Renal cortical epithelial cell (primary cell): ENCODE measurements around the gene NRP1. TPM values are rescaled to one million over a fixed set of nuclear protein-coding genes. Genes with fewer than 3 reads are reported as not detected.

Experiments
- DNase-seq: peaks from one replicate; pipeline ENCODE4 v3.0.0-alpha.2; 2011; ENCODE audit warnings: low read depth
- total RNA-seq: library from RNA; depleted of rRNA; stranded (reverse); fragments of >200 nt; gene quantifications from 2 replicates; pipeline ENCODE4 v1.2.3, GENCODE V29; 2014

Gene NRP1
- total RNA-seq, 1 donor from 2014 or later = 281 TPM

DNA sequence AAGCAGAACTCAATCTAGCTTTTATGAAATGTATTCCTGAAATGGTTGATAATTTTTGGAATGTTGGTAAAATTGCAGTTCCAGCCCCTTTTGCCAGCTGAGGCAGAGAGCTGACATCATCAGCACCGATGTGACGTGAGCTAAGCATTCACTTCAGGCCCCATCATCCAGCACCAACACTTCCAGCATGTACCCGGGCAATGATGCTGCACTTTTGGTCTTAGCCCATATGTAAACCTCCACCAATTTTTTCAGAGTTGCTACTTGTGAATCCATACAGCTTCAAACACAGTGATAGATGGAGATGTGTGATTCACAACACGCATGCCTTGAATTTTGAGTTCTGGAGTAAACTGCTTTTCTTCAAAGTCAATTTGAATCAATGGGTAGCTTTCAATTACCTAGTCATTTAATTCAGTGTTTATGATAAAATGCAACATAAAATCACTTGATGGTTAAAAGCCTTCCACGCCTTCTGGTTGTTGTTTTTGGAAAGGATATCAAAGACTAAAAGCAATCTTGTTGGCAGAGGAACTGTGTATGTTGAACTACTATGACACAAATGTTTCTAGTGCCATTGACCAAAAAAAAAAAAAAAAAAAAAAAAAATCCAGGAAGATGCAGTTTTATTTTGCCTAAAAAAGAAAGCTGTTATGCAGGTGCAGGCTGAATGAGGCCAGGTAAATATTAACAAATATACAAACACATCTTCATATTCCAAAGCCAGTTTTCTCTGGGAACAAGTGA, 73.9 kb downstream of the NRP1 start:
- DNase-seq = no peak

DNA sequence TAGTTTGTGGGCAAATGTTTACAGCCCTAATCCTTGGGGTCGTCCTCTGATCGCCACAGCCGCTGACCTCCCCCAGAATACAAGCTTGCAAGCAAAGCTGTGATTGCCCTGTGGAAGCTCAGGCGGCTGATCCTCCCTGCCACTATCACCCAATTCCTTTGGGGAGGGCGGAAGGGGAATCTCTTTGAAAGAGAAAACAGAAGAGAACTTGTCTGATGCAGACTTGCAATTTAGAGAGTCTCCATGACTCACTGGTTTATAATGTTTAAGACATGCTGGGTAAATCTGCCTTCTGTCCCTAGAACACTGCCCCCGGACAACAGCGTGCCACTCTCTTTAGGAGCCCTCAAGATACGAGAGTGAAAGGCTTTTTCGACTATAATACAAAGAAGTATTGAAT, 75.5 kb downstream of the NRP1 start:
- DNase-seq = no peak

DNA sequence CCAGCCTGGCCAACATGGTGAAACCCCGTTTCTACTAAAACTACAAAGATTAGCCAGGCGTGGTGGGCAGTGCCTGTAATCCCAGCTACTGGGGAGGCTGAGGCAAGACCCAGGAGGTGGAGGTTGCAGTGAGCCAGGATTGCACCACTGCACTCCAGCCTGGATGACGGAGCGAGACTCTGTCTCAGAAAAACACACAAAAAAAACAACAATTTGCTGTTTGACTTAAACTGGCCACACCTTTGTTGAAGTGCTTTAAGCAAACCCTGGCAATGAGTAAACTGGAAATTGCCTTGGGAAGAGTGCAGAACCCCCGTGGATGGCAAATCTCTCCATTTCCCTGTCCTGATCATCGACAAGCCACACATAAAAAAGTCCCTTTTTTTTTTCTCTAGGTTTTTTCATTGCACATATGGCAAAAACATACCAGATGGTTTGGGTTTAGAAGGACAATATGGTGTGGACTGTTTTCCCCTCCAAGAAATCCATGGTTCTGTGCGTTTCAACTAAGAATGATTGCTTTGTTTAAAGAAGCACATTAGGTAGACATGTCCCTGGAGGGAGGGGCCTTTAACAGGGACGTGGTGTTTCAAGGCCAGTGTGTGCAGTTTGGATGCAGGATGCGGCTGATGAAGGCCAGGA, 76.9 kb downstream of the NRP1 start:
- DNase-seq = peak; percentile 44

DNA sequence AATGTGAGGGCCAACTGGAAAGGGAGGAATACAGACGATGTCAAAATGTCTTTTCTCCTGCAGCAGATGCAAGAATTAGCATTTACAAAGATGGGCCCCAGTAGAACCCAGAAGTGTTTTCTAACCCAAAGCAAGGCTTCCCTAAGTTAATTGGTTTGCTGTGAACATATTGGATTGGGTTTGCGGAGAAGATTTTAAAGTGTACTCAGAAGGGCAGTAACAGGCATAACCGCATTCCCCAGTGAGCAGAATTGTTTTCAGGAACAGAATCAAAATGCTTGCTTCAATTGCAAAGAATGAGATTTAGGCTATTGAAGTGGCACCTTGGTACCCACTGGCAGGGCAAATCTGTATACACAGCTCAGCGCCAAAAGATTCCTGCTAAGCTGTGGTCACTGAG, 78.0 kb downstream of the NRP1 start:
- no peak for DNase-seq

DNA sequence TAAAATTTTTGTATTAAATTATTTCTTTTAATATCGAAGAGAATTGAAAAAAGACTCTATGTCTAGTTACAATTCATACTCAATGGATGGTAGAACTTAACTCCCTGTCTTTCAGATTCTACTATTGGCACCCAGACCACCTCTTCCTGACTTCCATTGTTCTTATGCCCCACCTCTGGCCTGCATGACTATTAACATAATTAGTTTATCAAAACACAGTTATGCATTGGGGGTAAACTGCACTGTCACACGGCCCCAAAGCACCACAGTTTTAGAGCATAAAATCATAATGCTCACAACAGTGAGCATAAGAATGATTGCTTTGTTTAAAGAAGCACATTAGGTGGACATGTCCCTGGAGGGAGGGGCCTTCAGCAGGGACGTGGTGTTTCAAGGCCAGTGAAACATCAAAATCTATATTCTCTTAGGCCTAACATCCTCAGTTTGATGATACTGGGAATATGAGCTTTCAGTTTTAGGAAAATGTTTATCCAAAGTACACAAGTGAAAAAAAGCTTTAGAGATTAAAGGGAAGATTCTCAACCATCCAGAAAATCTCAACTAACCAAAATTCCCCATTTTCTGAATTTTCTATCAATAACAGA, 79.8 kb downstream of the NRP1 start:
- no peak for DNase-seq

DNA sequence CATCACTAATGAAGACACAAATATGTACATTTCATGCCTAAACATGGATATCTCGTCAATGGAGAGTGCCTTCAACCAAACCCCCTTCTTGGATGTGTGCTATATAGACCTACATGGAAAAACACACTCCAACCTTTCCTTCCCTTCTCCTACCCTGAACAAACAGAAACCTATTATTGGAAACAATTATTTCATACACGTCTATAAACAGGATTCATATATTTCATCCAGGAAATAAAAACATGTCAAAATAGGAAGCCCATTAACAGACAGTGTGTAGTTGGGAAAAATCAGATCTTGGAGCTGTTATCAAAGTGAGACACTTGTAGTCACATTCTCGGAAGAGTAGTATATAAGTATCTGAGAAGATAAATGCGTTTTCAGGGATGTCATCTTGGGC, 81.1 kb downstream of the NRP1 start:
- no peak for DNase-seq

DNA sequence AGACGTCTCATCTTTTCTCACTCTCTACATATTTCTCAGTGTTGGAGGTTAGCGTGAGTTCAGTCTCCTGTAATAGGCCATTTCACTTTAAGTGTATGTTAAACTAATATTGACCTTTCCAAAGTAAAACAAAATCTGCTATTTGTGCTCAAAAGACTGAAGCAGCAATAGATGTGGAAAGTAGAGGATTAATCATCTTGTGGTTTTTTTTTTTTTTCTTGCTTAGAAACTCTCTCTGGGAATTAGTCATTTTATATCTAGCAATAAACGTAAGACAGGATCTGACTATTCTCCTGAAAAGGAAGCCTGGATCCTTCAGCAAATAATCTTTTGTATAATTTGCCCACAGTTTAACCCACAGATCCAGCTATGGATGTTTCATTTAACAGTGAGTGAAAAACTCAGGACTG, 81.7 kb downstream of the NRP1 start:
- peak; percentile 89 for DNase-seq

DNA sequence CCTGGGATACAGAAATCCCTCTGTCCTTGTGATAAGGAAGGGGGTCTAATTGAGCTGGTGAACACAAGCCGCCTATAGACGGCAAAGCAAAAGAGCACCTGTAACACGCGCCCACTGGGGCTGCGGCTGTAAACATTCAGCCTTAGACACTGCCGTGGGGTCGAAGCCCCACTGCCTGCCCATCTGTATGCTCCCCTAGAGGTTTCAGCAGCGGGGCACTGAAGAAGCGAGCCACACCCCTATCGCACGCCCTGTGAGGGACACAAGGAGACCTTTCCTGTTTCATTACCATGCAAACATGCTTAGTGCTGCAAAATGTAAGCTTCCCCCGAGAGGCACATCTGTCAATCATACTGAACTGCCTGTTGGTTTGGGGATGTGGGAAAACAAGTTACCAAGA, 82.1 kb downstream of the NRP1 start:
- no peak for DNase-seq

DNA sequence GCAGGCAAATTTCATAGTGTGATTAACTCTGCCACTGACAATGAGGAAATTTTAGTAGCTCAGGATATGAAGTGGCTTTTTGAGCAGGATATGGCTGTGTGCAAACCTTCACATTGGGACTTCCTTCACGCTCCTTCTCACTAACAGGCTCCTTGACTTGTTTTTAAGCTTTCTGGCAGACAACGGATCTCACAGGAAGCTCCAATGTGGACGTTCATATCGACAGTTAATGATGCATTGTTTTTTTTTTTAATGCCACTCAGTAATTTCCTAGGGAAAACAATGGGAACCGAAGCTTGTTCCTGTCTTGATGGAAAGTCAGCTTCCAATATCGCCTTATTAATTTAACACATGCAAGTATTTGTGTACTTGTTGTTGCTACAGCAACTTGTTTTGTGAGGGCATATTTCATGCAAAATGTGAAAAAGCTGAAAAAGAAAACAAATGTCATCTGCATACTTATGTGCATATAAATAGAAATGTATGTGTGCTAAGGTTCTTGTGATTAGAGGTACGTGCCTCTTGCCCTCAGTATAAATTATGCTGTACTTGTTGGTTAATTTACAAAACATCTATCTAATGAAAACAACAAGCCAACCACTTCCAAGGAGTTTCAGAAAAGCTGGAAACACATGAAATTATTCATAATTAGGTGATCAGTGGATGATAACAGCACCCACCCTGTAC, 84.7 kb downstream of the NRP1 start:
- DNase-seq = no peak

DNA sequence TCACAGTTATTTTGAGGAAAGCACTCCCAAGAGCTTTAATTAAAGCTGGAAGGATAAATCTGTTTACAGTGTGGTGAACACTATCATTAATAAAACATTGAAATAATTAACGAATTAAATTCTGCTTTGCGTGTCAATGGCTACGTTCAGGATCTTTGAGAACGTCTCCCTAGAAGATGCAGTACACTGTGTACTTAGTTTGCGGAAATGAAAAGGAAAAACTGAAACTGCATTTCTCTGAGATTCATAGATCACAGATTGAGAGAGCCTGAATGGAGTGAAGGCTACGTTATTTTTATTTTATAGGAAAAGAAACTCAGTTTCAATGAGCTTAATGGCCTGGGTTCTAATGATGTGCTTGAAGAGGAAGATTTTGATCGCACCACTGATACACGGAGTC, 85.3 kb downstream of the NRP1 start:
- no peak for DNase-seq

DNA sequence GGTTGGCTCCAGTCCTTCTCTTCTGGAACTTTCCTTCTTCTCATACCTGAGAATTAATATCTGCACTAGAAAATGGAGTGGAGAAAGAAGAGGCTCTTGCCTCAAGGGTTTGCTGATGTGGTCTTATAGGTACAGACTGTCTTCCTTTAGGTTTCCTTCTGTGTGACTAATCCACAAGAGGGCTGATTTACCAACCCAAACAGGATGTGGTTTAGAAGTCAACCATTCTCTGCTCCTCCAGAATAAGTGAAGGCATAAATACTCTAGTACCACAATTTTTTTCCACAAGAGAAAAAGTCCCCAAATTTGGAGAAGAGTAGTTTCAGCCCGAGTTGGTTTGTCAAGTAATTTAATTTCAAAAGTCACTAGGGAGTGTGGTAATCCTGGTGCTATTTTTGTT, 85.8 kb downstream of the NRP1 start:
- peak; percentile 94 for DNase-seq

DNA sequence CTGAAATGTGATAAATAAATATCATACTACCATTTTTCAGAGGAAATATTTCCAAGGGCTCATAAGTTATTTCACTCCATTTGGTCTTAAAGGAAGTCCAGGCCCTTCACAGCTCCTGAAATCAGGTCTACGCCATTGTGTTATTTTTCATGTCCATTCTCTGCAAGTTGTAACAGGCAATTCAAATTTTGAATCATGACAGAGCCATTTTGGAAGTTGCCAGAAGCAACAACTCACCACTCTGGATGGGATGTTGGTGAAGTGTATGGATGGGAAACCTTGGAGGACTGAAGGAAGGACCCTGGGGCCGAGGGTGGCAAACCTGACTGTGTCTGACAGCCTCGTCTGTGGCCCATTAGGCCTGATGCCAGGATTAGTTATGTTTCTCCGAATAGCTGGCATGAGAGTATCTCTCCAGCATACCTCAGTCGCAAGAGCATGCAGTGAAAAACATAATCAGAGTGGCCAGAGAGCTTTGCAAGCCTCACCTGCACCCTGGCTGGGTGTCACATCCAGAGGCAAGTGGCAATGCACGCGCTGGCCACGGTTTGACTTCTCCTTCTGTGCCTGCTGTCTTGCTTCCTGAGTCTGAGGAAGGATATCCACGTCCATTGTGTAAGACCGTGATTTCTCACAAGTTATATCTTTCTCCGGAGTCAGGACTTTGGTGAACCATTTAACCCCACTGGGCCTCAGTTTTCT, 87.1 kb downstream of the NRP1 start:
- no peak for DNase-seq

DNA sequence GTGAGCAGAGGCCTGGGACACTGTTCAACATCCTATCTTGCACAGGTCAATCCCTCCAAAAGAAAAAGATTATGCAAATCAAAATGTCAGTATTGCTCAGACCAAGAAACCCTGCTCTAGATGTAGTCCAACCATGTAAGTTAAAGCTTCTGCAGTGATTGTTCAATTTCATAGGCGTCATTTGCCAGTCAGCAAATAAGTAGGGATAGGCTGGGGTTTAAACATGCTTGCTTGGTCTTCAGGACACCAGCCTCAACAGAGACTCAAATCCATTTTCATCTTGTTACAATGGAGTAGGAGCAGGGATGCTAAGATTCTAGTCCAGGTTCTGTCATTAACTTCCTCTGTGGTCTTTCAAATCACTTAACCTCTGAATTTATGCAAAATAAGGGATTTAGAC, 89.1 kb downstream of the NRP1 start:
- DNase-seq = no peak

DNA sequence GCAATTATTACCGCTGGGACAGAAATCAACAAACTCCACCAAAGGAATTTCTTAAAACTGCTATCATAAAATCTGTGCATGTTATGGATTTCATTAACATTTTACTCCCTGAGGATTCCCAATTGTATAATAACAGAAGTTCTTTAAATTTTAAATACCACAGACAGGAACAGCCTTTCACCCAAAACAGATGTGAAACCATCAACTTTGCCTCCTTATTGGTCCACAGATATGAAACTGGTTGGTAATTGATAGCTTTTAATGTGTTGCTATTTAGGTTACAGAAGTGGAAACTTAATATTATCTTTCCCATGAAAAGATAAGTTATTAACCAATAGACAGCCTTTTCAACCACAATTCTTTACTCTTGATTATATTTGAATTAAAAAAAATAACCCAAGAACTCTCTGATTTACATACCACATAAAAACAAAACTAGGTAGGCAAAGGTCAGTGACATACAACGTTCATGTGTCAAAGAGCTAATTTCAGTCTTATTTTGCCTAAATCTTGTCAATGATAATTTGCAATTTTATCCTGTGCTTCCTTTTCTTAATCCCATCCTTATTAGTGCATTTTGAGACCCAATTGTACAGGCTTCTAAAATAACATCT, 90.0 kb downstream of the NRP1 start:
- no peak for DNase-seq

DNA sequence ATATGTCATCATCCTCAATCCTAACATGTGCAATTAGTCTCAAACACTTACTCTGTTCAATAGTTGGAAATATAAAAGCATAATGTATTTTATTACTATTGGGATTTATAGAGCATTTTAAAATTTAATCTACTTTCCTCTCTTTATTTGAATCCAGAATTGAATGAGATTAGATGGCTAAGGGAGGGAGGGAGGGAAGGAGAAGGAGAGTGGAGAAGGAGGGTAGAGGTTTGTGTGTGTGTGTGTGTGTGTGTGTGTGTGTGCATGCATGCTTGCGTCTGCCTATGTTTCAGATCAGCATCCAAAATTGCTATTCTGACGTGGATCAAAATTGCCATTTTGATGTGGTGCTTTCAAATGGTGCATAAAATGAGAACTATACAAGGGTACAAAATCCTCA, 90.8 kb downstream of the NRP1 start:
- no peak for DNase-seq

DNA sequence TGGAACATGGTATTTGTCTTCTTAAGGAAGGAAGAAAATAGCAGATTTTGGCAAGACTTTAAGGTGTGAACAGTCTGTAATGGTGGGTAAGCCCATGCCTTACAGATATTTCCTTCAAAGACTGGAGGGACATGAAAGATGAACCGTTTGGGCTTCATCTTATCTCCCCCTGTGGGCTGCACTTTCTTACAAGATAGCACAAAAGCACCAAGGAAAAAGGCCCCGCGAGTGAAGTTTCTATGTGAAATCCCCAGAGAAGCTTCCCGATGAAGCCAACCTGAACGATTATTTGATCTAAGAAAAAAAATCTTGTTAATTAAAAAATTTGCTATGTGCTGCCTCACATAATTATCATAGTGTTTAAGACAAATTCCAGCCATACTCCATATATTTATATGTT, 91.5 kb downstream of the NRP1 start:
- DNase-seq = no peak

DNA sequence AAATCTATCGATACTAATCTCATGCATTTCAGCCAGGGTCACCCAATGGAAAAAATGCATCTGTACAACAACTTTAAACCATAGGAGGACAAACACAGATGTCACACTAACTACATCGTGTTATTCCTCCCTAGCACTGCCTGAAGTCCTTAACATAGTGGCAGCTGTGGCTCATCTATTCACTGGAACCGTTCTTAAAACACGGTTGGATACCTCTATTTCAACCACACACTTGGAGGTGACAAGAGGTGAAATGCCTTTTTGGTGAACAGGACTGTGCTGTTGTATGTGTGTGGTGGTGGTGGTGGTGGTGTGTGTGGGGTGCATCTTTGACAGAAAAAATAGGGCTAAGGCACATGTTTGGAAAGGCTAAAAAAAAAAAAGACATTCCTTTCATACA, 93.1 kb downstream of the NRP1 start:
- DNase-seq = peak; percentile 73

DNA sequence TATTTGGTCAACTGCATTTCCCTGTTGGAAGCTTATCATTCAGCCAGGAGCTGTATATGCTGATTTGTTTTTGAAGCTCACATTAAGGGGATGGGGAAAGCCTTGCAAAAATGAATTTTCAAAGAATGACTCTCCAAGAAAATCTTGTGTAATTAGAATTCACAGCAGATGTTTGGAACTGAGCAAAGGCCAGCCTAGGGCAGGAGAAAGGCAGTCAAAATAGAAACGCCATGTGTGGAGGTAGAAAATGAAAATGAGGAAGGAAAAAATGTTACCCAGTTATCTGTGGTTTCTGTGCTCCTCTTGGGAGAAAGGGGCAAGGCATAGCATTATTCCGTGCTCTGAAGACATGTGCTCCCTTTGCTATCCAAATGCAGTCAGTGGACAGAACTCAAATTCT, 93.5 kb downstream of the NRP1 start:
- no peak for DNase-seq

DNA sequence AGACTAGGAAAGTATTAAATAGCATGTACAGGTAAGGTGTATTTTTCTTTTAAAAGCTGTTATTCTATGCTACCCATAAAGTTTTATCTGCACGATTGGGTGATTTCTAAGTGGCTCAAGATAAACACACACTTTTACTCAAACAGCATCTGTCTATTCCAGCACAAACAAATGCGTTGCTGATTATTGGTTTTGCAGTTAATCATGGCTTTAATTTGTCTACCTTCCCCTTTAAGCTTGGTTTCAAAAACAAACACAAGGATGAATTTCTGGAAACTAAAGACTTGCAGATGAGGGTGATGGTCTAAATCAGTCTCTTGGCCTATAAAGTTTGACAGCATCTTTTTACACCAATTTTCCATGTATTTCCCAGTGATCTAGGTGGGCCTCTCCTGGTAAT, 94.2 kb downstream of the NRP1 start:
- DNase-seq = no peak

DNA sequence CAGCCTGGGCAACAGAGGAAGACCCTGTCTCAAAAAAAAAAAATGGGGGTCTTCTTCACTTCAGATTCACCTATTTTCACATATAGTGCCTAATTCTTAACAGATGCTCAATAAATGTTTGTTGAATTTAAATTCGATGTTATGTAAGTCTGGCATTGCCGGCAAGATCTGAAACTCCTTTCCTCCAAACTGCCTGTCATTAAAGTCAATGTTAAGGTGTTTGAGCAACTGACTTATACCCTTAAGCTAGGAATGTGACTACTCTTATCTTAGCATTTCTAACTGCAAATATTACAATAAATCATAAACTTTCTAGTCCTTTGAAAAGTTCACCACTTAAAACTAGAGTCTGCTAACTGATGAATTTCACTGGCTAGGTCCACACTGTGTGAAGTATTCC, 95.2 kb downstream of the NRP1 start:
- DNase-seq = no peak

DNA sequence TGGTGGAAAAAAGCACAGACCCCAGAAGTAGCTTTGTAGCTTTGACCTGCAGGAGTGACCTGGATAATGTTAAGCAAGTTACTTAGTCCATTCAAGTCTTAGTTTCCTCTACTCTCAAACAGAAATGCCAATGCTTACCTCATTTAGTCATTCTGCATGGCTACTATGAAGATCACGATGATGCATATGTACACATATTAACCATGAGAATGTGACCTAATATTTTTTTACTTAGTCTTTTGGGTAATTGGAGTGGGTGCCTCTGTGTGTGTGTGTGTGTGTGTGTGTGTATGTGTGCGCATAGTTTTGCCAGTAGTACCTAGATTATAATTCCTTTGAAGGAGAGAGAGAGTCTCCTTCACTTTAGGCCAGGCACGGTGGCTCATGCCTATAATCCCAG, 95.8 kb downstream of the NRP1 start:
- DNase-seq = peak; percentile 89
